Medulla oblongata (tissue), 1 donor: ENCODE data around the gene SMPD1.

Experiments used
- DNase-seq: peaks from one replicate; pipeline ENCODE4 v3.0.0-alpha.2; 2015; ENCODE audit errors: extremely low spot score

SMPD1 gene

GRCh38 chr11:6414874-6415328 is 24.6 kb downstream of the SMPD1 start:
- no peak for DNase-seq

GRCh38 chr11:6415797-6416196 is 25.5 kb downstream of the SMPD1 start:
- DNase-seq, result no peak

- peak; percentile 52 for DNase-seq
Observed at GRCh38 chr11:6417907-6418556, 27.8 kb downstream of the SMPD1 start.

- DNase-seq, result no peak
Observed at GRCh38 chr11:6418557-6419008, 28.3 kb downstream of the SMPD1 start.

- peak; percentile 74 for DNase-seq
Observed at GRCh38 chr11:6419009-6419631, 28.8 kb downstream of the SMPD1 start, which contains the start of gene APBB1. Gene APBB1 (minus strand): TSS chr11:6419094. CDS start chr11:6411347, 7,747 bp downstream.

DNA sequence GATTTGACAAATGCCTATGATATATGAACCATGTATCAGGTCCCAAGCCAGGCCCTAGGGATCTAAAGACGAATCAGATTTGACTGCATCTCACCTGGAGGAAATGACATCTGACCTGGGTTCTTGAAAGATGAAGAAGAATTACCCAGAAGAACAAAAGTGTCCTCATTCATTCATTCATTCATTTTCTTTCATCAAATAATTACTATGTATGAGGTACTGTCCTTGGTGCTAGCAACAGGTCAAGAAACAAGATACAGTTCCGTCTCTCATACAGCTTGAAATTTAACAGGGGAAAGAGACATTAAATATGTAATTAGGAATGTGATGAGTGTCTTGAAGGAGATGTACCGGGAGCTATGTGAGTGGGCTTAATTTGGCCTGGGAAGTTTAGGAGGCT is 30.4 kb downstream of the SMPD1 start:
- no peak for DNase-seq

DNA sequence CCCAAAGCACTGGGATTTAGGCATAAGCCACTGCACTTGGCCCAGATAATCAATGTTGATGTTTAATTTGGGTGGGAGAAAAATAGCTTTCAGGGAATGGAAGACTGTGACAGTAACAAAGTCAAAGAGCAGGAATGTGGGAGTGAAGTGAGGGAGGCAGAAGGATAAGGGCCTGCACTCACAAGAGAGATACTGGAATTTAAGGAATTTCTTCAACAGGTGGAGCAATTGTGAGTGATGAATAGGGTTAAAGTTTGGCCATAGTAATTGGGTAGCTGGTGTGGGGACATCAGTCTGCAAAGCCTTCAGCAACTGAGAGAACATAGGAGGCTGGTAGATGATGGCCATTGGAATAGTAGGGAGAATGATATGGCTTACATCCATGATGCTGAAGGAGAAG is 37.2 kb downstream of the SMPD1 start:
- no peak for DNase-seq

DNA sequence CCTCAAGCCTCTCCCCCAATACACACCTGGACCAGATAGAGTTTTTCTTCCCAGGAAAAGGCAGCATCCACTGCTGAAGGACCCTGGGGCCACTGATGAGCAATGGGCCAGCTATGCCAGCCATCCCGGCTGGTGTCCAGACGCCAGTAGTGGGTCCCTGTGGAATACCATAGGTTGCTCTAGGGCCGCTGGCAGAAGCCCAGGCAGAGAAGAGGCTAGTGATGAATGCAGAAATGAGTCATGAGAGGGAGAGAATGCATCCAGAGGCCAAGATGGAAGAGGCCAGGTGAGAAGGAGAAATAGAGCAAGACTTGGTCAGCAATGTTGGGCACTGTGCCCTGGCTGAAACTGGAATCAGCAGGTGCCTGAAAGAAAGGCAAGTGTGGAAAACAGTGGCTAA is 41.6 kb downstream of the SMPD1 start:
- DNase-seq, result no peak

DNA sequence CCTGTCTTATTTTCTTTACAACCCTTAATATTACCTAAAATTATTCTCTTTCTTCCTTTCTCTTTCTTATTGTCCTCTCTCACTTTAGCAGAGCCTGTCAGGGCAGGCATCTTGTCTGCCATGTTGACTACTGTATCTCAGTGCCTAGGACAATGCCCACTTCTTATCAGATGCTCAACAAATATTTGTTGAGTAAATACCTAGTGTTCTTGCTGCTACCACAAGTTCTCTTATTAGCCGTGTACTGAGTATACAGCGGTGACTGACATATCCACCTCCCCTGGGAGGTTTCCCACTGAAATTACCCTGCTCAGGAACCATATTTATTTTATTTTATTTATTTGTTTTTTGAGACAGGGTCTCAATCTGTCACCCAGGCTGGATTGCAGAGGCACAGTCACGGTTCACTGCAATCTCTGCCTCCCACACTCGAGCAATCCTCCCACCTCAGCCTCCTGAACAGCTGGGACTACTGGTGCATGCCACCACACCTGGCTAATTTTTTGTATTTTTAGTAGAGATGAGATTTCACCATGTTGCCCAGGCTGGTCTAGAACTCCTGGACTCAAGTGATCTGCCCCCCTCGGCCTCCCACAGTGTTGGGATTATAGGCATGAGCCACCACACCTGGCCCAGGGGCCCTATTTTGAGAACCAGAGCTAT is 43.9 kb downstream of the SMPD1 start:
- DNase-seq, result no peak

DNA sequence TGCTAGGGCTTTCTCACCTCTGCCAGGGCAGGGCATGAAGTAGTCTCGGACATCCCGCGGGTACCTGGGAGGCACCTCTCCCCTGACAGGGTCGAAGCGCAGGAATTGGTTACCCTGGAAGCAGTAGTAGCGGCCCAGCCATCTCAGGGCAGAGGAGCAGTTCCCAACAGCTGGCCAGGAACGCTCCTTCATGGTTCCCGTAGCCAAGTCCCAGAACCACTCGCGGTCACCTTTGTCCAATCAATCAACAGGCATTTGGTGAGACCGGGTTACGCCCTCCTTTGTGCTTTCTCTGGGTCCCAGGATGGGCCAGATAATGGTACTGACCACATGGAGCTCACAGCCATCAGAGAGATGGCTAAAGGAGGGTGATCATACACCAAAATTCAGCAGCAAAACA is 47.1 kb downstream of the SMPD1 start:
- DNase-seq, result no peak

- peak; percentile 48 for DNase-seq
Observed at GRCh38 chr11:6437993-6438392, 47.7 kb downstream of the SMPD1 start.

DNA sequence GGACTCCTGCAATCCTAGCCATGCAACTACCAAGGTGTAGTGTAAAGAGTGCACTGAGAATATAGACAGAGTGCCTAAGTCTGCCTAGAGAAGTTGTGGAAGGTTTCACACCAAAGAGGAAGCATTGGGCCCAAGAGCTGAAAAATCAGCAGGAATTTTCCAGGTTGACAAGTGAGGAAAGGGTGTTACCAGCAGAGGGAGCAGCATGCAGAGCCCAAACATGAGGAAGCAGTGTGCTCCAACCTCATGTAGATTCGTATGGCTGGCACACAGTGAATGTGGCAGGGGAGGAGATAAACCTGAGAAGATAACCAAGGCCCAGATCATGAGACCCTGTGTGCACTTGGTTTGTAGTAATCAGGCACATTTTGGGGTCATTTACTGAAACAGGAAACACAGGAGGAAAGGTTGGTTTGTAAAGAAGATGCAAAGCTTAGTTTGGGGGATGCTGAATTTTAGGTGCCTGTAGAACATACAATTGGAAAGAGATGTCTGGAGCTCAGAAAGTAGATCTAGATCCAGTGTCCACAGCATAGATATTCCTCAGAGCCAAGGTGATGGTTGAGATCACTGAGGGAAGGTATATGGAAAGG is 48.8 kb downstream of the SMPD1 start:
- DNase-seq, result peak; percentile 74

GRCh38 chr11:6440906-6441358 is 50.7 kb downstream of the SMPD1 start, which contains the start of gene HPX:
Gene HPX (minus strand): TSS chr11:6440987. CDS start chr11:6440963, 24 bp downstream.
- DNase-seq, result no peak

DNA sequence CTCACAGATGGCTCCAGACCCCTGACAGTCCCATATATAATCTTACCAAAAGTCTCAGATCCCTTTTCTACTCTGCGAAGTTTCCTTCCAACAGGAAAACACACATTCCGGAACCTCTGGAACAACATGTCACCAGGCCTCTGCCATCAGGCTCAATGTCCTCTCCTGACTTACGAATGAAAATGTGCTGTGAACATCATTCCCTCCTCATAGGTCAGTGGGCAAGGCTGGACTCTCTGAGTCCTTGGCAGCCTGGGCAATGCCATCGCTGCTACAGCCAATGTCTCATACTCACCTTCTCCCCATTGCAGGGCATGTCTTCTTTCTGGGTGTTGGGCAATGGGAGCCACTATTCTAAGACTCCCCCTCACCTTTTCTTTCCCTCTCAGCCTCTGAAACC is 52.2 kb downstream of the SMPD1 start:
- DNase-seq, result no peak

GRCh38 chr11:6443269-6444003 is 53.2 kb downstream of the SMPD1 start:
- DNase-seq, result peak; percentile 82
